Mononuclear cell (primary cell): ENCODE results near the gene ATP1A2. TPM values are rescaled to one million over a fixed set of nuclear protein-coding genes. Genes with fewer than 3 reads are reported as not detected.
A peak's percentile ranks its signal among the peaks of the same experiment; 100 is the strongest.

Experiments used
- H3K27me3 ChIP-seq: 2 replicates; pipeline ENCODE4 v1.6.0; 2011; ENCODE audit warnings: low read length, control low read depth; ENCODE audit not compliant: insufficient read depth
- H3K4me1 ChIP-seq: 2 replicates; pipeline ENCODE4 v1.5.1; 2011; ENCODE audit warnings: mild to moderate bottlenecking, low read length, control low read depth; ENCODE audit not compliant: insufficient read depth
- H3K4me3 ChIP-seq: 2 replicates; pipeline ENCODE4 v1.5.1; 2011; ENCODE audit warnings: mild to moderate bottlenecking, low read length, moderate library complexity
- H3K9me3 ChIP-seq: 2 replicates; pipeline ENCODE4 v1.5.1; 2011; ENCODE audit warnings: low read depth, mild to moderate bottlenecking, control low read depth, low read length
- total RNA-seq: library from RNA; depleted of rRNA; stranded (reverse); fragments of >200 nt; gene quantifications from one replicate; pipeline ENCODE4 v1.2.3, GENCODE V29; 2012

ATP1A2 gene
- 0.10 TPM for total RNA-seq

- H3K4me3 ChIP-seq = no peak within 1 kb of the TSS
- no peaks in the 10 kb centered on the region for H3K27me3 ChIP-seq
- no peaks in the 10 kb centered on the region for H3K9me3 ChIP-seq
- peaks cover 4% of the 10 kb centered on the region for H3K4me1 ChIP-seq
Observed at GRCh38 chr1:160115545-160116282, at the start of gene ATP1A2. Gene ATP1A2 (plus strand): TSS chr1:160115759. CDS start chr1:160115862, 103 bp downstream.

GRCh38 chr1:160066829-160067745, 48.5 kb upstream of the ATP1A2 start:
- Histone ChIP-seq H3K4me1 (peaks cover 15% of the 10 kb centered on the region), H3K9me3 (no peaks in the 10 kb centered on the region), H3K4me3 (no peak overlapping the region), H3K27me3 (peaks cover 27% of the 10 kb centered on the region)

- Histone ChIP-seq H3K27me3 (peaks cover 29% of the 10 kb centered on the region), H3K9me3 (no peaks in the 10 kb centered on the region), H3K4me1 (peaks cover 15% of the 10 kb centered on the region), H3K4me3 (no peak overlapping the region)
Observed at GRCh38 chr1:160068225-160068624, 47.3 kb upstream of the ATP1A2 start.

- Histone ChIP-seq H3K4me3 (peak within 1 kb of the TSS; percentile 39), H3K4me1 (peaks cover 10% of the 10 kb centered on the region), H3K27me3 (peaks cover 29% of the 10 kb centered on the region), H3K9me3 (no peaks in the 10 kb centered on the region)
Observed at GRCh38 chr1:160069460-160070231, 45.9 kb upstream of the ATP1A2 start, which contains the start of gene KCNJ10. Gene KCNJ10 (minus strand): TSS chr1:160070160. CDS start chr1:160042532, 27,628 bp downstream.

- peaks cover 19% of the 10 kb centered on the region for H3K4me1 ChIP-seq
- H3K9me3 ChIP-seq = no peaks in the 10 kb centered on the region
- peak overlapping the region; percentile 39 for H3K4me3 ChIP-seq
- peaks cover 29% of the 10 kb centered on the region for H3K27me3 ChIP-seq
Observed at GRCh38 chr1:160070243-160071163, 45.1 kb upstream of the ATP1A2 start.

- Histone ChIP-seq H3K9me3 (no peaks in the 10 kb centered on the region), H3K4me3 (no peak overlapping the region), H3K27me3 (peaks cover 32% of the 10 kb centered on the region), H3K4me1 (peaks cover 27% of the 10 kb centered on the region)
Observed at GRCh38 chr1:160071289-160071688, 44.3 kb upstream of the ATP1A2 start.

- Histone ChIP-seq H3K9me3 (no peaks in the 10 kb centered on the region), H3K4me3 (no peak overlapping the region), H3K27me3 (peaks cover 33% of the 10 kb centered on the region), H3K4me1 (peaks cover 48% of the 10 kb centered on the region)
Observed at GRCh38 chr1:160074865-160075264, 40.7 kb upstream of the ATP1A2 start.

- Histone ChIP-seq H3K27me3 (peaks cover 36% of the 10 kb centered on the region), H3K9me3 (no peaks in the 10 kb centered on the region), H3K4me3 (no peak overlapping the region), H3K4me1 (peaks cover 42% of the 10 kb centered on the region)
Observed at GRCh38 chr1:160075836-160076235, 39.7 kb upstream of the ATP1A2 start.

GRCh38 chr1:160076295-160076694, 39.3 kb upstream of the ATP1A2 start:
- peaks cover 35% of the 10 kb centered on the region for H3K27me3 ChIP-seq
- H3K9me3 ChIP-seq = no peaks in the 10 kb centered on the region
- H3K4me3 ChIP-seq = no peak overlapping the region
- H3K4me1 ChIP-seq = peaks cover 40% of the 10 kb centered on the region

- no peak overlapping the region for H3K4me3 ChIP-seq
- H3K4me1 ChIP-seq = peaks cover 40% of the 10 kb centered on the region
- H3K27me3 ChIP-seq = peaks cover 38% of the 10 kb centered on the region
- H3K9me3 ChIP-seq = no peaks in the 10 kb centered on the region
Observed at GRCh38 chr1:160077486-160077885, 38.1 kb upstream of the ATP1A2 start.

GRCh38 chr1:160078512-160079195, 36.9 kb upstream of the ATP1A2 start:
- H3K9me3 ChIP-seq = no peaks in the 10 kb centered on the region
- H3K27me3 ChIP-seq = peaks cover 49% of the 10 kb centered on the region
- H3K4me3 ChIP-seq = no peak overlapping the region
- peaks cover 43% of the 10 kb centered on the region for H3K4me1 ChIP-seq

GRCh38 chr1:160079448-160079847, 36.1 kb upstream of the ATP1A2 start:
- Histone ChIP-seq H3K27me3 (peaks cover 49% of the 10 kb centered on the region), H3K4me3 (no peak overlapping the region), H3K4me1 (peaks cover 50% of the 10 kb centered on the region), H3K9me3 (no peaks in the 10 kb centered on the region)

GRCh38 chr1:160080381-160081100, 35.0 kb upstream of the ATP1A2 start:
- H3K9me3 ChIP-seq = no peaks in the 10 kb centered on the region
- peaks cover 39% of the 10 kb centered on the region for H3K4me1 ChIP-seq
- no peak overlapping the region for H3K4me3 ChIP-seq
- H3K27me3 ChIP-seq = peaks cover 49% of the 10 kb centered on the region
